Breast epithelium (tissue), 3 donors: Measurements from ENCODE around the gene MKI67.

Source experiments
- POLR2A ChIP-seq: fragments of 450-650 bp; IDR thresholded peaks from one replicate; pipeline ENCODE4 v1.6.1; 2016; ENCODE audit warnings: antibody characterized with exemption, mild to moderate bottlenecking, moderate library complexity
- POLR2AphosphoS5 ChIP-seq, 3 donors: sonication (generic); formaldehyde crosslinking; IDR thresholded peaks; one replicate each; pipeline ENCODE4 v1.6.1; 2017; ENCODE audit warnings: antibody characterized with exemption in 3 of 3
- TF ChIP-seq, protein P1 (sequence below), 3 donors: fragments of 450-650 bp; IDR thresholded peaks; one replicate each; pipeline ENCODE4 v1.5.1; 2016 to 2017; ENCODE audit warnings: antibody characterized with exemption in 3 of 3, mild to moderate bottlenecking in 3 of 3, moderate library complexity in 3 of 3

DNA sequence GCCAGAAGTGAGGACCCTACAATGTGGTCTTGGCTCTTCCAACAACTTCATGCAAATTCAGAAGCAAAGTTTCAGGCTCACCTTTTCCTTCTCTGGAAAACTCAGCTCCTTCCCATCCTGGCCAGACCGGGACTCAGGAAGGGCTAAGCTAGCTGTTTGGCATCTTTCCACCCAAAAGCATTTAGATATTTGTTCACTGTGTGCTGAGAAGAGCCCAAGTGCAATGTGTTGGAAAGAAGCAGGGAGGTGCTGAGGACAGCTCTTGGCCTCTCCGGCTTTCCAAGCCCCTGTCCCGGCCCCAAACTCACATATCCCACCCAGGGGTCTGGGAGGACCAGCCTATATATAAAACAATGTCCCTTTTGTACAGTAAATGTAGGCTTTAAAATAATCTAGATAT, 44.5 kb downstream of the MKI67 start:
- TF ChIP-seq, protein P1, sequence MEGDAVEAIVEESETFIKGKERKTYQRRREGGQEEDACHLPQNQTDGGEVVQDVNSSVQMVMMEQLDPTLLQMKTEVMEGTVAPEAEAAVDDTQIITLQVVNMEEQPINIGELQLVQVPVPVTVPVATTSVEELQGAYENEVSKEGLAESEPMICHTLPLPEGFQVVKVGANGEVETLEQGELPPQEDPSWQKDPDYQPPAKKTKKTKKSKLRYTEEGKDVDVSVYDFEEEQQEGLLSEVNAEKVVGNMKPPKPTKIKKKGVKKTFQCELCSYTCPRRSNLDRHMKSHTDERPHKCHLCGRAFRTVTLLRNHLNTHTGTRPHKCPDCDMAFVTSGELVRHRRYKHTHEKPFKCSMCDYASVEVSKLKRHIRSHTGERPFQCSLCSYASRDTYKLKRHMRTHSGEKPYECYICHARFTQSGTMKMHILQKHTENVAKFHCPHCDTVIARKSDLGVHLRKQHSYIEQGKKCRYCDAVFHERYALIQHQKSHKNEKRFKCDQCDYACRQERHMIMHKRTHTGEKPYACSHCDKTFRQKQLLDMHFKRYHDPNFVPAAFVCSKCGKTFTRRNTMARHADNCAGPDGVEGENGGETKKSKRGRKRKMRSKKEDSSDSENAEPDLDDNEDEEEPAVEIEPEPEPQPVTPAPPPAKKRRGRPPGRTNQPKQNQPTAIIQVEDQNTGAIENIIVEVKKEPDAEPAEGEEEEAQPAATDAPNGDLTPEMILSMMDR (IDR thresholded peaks at IDR 0.05): no peak
- TF ChIP-seq POLR2AphosphoS5 (IDR thresholded peaks at IDR 0.05) (no peak), POLR2A (no peak)
